Cardiac fibroblast (primary cell): ENCODE data around the gene CD300LD.

ENCODE experiments used
- DNase-seq, 2 donors: peaks; one replicate each; pipeline versions ENCODE4 v3.0.0 to v3.0.0-alpha.2; 2010; ENCODE audit warnings: low read depth in 2 of 2
- H3K4me3 ChIP-seq, 2 donors: replicated peaks in 1 of 2; 1 replicate in 1 of 2; 2 replicates in 1 of 2; pipeline ENCODE4 v1.5.1; 2011; ENCODE audit warnings: low read depth in 2 of 2, low read length in 2 of 2, mild to moderate bottlenecking in 2 of 2, moderate library complexity in 1 of 2
- TF ChIP-seq, protein P1 (sequence below): IDR thresholded peaks from one replicate; pipeline ENCODE4 v1.5.1; 2011; ENCODE audit warnings: low read depth, mild to moderate bottlenecking, low read length, inconsistent platforms

CD300LD gene

GRCh38 chr17:74591503-74591902 is 580 bp downstream of the CD300LD start:
- no peak overlapping the region for H3K4me3 ChIP-seq
- TF ChIP-seq, protein P1, sequence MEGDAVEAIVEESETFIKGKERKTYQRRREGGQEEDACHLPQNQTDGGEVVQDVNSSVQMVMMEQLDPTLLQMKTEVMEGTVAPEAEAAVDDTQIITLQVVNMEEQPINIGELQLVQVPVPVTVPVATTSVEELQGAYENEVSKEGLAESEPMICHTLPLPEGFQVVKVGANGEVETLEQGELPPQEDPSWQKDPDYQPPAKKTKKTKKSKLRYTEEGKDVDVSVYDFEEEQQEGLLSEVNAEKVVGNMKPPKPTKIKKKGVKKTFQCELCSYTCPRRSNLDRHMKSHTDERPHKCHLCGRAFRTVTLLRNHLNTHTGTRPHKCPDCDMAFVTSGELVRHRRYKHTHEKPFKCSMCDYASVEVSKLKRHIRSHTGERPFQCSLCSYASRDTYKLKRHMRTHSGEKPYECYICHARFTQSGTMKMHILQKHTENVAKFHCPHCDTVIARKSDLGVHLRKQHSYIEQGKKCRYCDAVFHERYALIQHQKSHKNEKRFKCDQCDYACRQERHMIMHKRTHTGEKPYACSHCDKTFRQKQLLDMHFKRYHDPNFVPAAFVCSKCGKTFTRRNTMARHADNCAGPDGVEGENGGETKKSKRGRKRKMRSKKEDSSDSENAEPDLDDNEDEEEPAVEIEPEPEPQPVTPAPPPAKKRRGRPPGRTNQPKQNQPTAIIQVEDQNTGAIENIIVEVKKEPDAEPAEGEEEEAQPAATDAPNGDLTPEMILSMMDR, result no peak
- no peak for DNase-seq

GRCh38 chr17:74585711-74586110 is 6.4 kb downstream of the CD300LD start:
- H3K4me3 ChIP-seq, result no peak overlapping the region
- DNase-seq, result no peak
- TF ChIP-seq, protein P1, result no peak

- H3K4me3 ChIP-seq, result no peak overlapping the region
- DNase-seq, result no peak
- TF ChIP-seq, protein P1, result no peak
Observed at GRCh38 chr17:74584292-74585060, 7.6 kb downstream of the CD300LD start.

DNA sequence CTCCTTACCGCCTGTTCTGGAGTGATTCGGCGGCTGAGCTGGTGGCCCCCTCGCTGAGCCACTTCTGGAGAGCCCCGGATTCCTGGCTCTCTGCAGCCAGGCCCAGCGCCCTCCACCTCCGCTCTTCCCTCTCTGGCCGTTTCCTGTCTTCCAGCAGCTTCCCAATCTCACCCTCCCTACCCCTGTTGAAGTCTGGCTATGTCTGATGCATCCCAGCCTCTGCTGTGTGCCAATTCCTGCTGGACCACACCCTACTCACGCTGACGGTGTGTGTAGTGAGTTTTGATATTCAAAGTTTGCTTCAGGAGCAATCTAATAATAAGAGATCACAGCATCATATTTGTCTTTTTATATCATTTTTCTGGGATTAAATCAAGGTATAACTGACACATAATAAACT is 9.4 kb downstream of the CD300LD start:
- DNase-seq, result no peak

GRCh38 chr17:74579900-74580299 is 12.2 kb downstream of the CD300LD start:
- no peak overlapping the region for H3K4me3 ChIP-seq
- DNase-seq, result no peak
- TF ChIP-seq, protein P1, result no peak

More for the DNA sequence above, 9.4 kb downstream of the CD300LD start:
- TF ChIP-seq, protein P1, result no peak
- H3K4me3 ChIP-seq, result no peak overlapping the region

- DNase-seq, result no peak
- TF ChIP-seq, protein P1, result no peak
- no peak overlapping the region for H3K4me3 ChIP-seq
Observed at GRCh38 chr17:74578979-74579378, 13.1 kb downstream of the CD300LD start.
